Stomach (tissue), 4 donors: ENCODE results near the gene GRAMD2A.

ENCODE experiments used
- CTCF ChIP-seq, 7 experiments: fragments of 450-650 bp in 4 of 7; fragments of 200-600 bp in 3 of 7; sonication (generic) in 3 of 7; IDR thresholded peaks; one replicate each; pipeline ENCODE4 v1.5.1; 2016 to 2019; ENCODE audit warnings: antibody characterized with exemption in 7 of 7, control low read depth in 2 of 7, mild to moderate bottlenecking in 1 of 7
- EP300 ChIP-seq: sonication (generic); formaldehyde crosslinking; IDR thresholded peaks from one replicate; pipeline ENCODE4 v1.6.1; 2017; ENCODE audit warnings: antibody characterized with exemption
- POLR2A ChIP-seq, 4 donors: fragments of 450-650 bp; IDR thresholded peaks; one replicate each; pipeline ENCODE4 v1.6.1; 2016; ENCODE audit warnings: antibody characterized with exemption in 4 of 4, control low read depth in 2 of 4, mild to moderate bottlenecking in 1 of 4, moderate library complexity in 1 of 4
- POLR2AphosphoS5 ChIP-seq, 3 donors: sonication (generic); formaldehyde crosslinking; IDR thresholded peaks; one replicate each; pipeline ENCODE4 v1.6.1; 2016; ENCODE audit warnings: antibody characterized with exemption in 3 of 3

GRCh38 chr15:72227720-72228119, 30.1 kb upstream of the GRAMD2A start:
- TF ChIP-seq POLR2A (IDR thresholded peaks at IDR 0.05) (no peak), POLR2AphosphoS5 (IDR thresholded peaks at IDR 0.05) (no peak), CTCF (IDR thresholded peaks at IDR 0.05) (no peak), EP300 (no peak)
